ENCODE data around the gene TRIP4.
A peak's percentile ranks its signal among the peaks of the same experiment; 100 is the strongest.
"Not testable (repeated sequence)": the region's sequence is repeated elsewhere in the genome, so short reads cannot be mapped to it uniquely, and the experiment has no call there.

The TRIP4 gene

GRCh38 chr15:64387562-64388168 is at the start of gene TRIP4:
TRIP4 (plus strand) TSS chr15:64387836; CDS start chr15:64387864, 28 bp downstream.
- DNase-seq (ENCODE audit: low spot score) (peak; percentile 93), FAIRE-seq (peak; percentile 67)

GRCh38 chr15:64340355-64340754 is 47.3 kb upstream of the TRIP4 start:
- no peak for FAIRE-seq

GRCh38 chr15:64341961-64342360 is 45.7 kb upstream of the TRIP4 start:
- DNase-seq (ENCODE audit: low spot score) (no peak), FAIRE-seq (no peak)

More at GRCh38 chr15:64340355-64340754, 47.3 kb upstream of the TRIP4 start:
- DNase-seq (ENCODE audit: low spot score), result no peak

GRCh38 chr15:64343222-64343621 is 44.4 kb upstream of the TRIP4 start:
- DNase-seq (ENCODE audit: low spot score) (no peak), FAIRE-seq (no peak)

- FAIRE-seq, result no peak
- DNase-seq (ENCODE audit: low spot score), result no peak
These were observed 43.8 kb upstream of the TRIP4 start for GRCh38 chr15:64343841-64344240.

GRCh38 chr15:64344651-64345294 is 42.9 kb upstream of the TRIP4 start:
- no peak for DNase-seq (ENCODE audit: low spot score)
- FAIRE-seq, result no peak

- peak; percentile 38 for FAIRE-seq
- DNase-seq (ENCODE audit: low spot score), result not testable (repeated sequence)
These were observed 41.4 kb upstream of the TRIP4 start for GRCh38 chr15:64346242-64346641.

- peak; percentile 49 for FAIRE-seq
These were observed 39.2 kb upstream of the TRIP4 start for GRCh38 chr15:64348455-64348854.

GRCh38 chr15:64349375-64349774 is 38.3 kb upstream of the TRIP4 start:
- FAIRE-seq, result no peak
- no peak for DNase-seq (ENCODE audit: low spot score)

More at GRCh38 chr15:64348455-64348854, 39.2 kb upstream of the TRIP4 start:
- no peak for DNase-seq (ENCODE audit: low spot score)

- FAIRE-seq, result peak; percentile 80
- DNase-seq (ENCODE audit: low spot score), result peak; percentile 44
These were observed 36.4 kb upstream of the TRIP4 start for GRCh38 chr15:64351265-64351664.

GRCh38 chr15:64354688-64355344 is 32.8 kb upstream of the TRIP4 start:
- no peak for DNase-seq (ENCODE audit: low spot score)
- no peak for FAIRE-seq

GRCh38 chr15:64355348-64355943 is 32.2 kb upstream of the TRIP4 start:
- FAIRE-seq, result no peak

GRCh38 chr15:64355944-64356709 is 31.5 kb upstream of the TRIP4 start, which contains the start of gene CSNK1G1:
CSNK1G1 (minus strand) TSS chr15:64356173; CDS start chr15:64300499, 55,674 bp downstream.
- FAIRE-seq (peak; percentile 77), DNase-seq (ENCODE audit: low spot score) (peak; percentile 95)

More at GRCh38 chr15:64355348-64355943, 32.2 kb upstream of the TRIP4 start:
- no peak for DNase-seq (ENCODE audit: low spot score)

- no peak for FAIRE-seq
- DNase-seq (ENCODE audit: low spot score), result no peak
These were observed 31.0 kb upstream of the TRIP4 start for GRCh38 chr15:64356710-64357040.

- DNase-seq (ENCODE audit: low spot score) (no peak), FAIRE-seq (no peak)
These were observed 26.4 kb upstream of the TRIP4 start for GRCh38 chr15:64361259-64361658.

GRCh38 chr15:64369078-64369607 is 18.5 kb upstream of the TRIP4 start:
- no peak for FAIRE-seq
- DNase-seq (ENCODE audit: low spot score), result no peak

GRCh38 chr15:64371383-64371782 is 16.3 kb upstream of the TRIP4 start:
- DNase-seq (ENCODE audit: low spot score); FAIRE-seq: not testable (repeated sequence)

- FAIRE-seq (no peak), DNase-seq (ENCODE audit: low spot score) (no peak)
These were observed 14.3 kb upstream of the TRIP4 start for GRCh38 chr15:64373360-64373759.

- DNase-seq (ENCODE audit: low spot score), result no peak
- no peak for FAIRE-seq
These were observed 8.2 kb upstream of the TRIP4 start for GRCh38 chr15:64379216-64379960.

Data from RCC 7860 (cell line).